Pancreas (tissue), 10 donors: ENCODE data around the gene STIM1. TPM values are rescaled to one million over a fixed set of nuclear protein-coding genes. Genes with fewer than 3 reads are reported as not detected.

ENCODE experiments used
- ATAC-seq, 4 donors: fragments of 200-7000 bp; cut with Tn5 transposase; one replicate each; pipeline versions ENCODE4 v1.8.0 to v1.9.1; 2020; ENCODE audit warnings: mild to moderate bottlenecking in 4 of 4, moderate library complexity in 4 of 4
- DNase-seq, 6 donors: peaks; one replicate each; pipeline ENCODE4 v3.0.0-alpha.2; 2020
- FAIRE-seq: peaks from 2 replicates; lab custom pipeline; 2012; peaks lifted over from hg19 to GRCh38; lab: Jason Lieb, UNC
- H3K27ac ChIP-seq, 4 donors: fragments of 200-600 bp; sonication (generic); 1 replicate in 3 of 4; 2 replicates in 1 of 4; pipeline versions ENCODE4 v1.5.0 to v1.8.0; 2020
- H3K27me3 ChIP-seq, 4 donors: fragments of 200-600 bp; one replicate each; pipeline ENCODE4 v1.8.0; 2021
- H3K36me3 ChIP-seq, 3 donors: fragments of 200-600 bp; sonication (generic) in 1 of 3; one replicate each; pipeline versions ENCODE4 v1.5.0 to v1.8.0; 2020 to 2021
- H3K4me1 ChIP-seq, 3 donors: fragments of 200-600 bp; one replicate each; pipeline ENCODE4 v1.8.0; 2021
- H3K4me3 ChIP-seq, 4 donors: fragments of 200-600 bp; sonication (generic) in 2 of 4; one replicate each; pipeline versions ENCODE4 v1.5.0 to v1.8.0; 2020 to 2021
- H3K9me3 ChIP-seq, 4 donors: fragments of 200-600 bp; one replicate each; pipeline ENCODE4 v1.8.0; 2021
- WGBS, 2 donors: extraction: QIAGEN DNeasy Blood & Tissue Kit; methylation state at CpG; one replicate each; pipeline ENCODE4 v1.1.7; 2013; 5-methylcytosine and 5-hydroxymethylcytosine counted together
- intact Hi-C, 3 donors: fragments of 100-400 bp; cut with DNase I; formaldehyde crosslinking; loops; one replicate each; pipeline versions ENCODE4 v1.11.1 to v1.14.2; 2022
- polyA plus RNA-seq, 2 donors: library from polyadenylated mRNA; stranded (reverse); fragments of 200-250 nt; gene quantifications; one replicate each; pipeline ENCODE4 v1.2.3, GENCODE V29; 2013
- total RNA-seq, 6 donors: library from RNA; stranded (reverse); fragmentation: NEBNext Ultra II Directional in 4 of 6; extraction: Animal tissue kit (Norgen Biotek cat#: 25700) in 4 of 6; gene quantifications; one replicate each; pipeline versions ENCODE4 v1.2.1 to v1.2.4, GENCODE V29; 2021 to 2023
- TF ChIP-seq, protein P1 (sequence below), 4 donors: fragments of 200-600 bp; sonication (generic) in 3 of 4; IDR thresholded peaks; one replicate each; pipeline versions ENCODE4 v1.5.0 to v1.8.0; 2021; ENCODE audit warnings: antibody characterized with exemption in 4 of 4
- donor health status: healthy with polysubstance abuse.
- donor health status: DM: no; HTN: no; CAD: no; lungs with moderate emphysema.
- donor health status: DM: no; HTN: no; CAD: no.
- donor health status: control.
- donor health status: control.
- donor health status: Bipolar disorder and iron deficiency.
- donor health status: DM: yes; HTN: yes; CAD: no.
- donor health status: DM: no; HTN: no; CAD: no.
- donor health status: DM: no; HTN: no; CAD: no.
- donor health status: DM: yes; HTN: yes; CAD: no.

The STIM1 gene
- total and polyA plus RNA-seq, 8 donors, result 10.2 to 28.9 (median 18.8) TPM

DNA sequence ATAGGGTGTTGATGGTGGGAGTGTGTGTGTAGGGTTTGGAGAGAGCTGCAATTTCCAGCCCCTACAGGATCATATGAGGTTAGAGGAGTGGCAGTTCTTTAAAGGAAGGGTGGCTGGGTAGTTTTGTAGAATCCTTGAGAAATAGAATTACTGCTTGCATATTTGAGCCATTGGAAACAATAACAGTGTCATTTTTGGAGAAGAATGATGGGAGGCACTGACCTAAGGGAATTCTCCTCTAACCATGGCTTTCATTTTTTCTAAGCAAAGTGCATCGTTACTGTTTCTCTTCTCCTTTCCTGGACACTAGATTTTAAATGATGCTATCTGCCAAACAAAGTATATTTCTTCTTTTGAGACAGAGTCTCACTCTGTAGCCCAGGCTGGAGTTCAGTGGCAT, 172.3 kb downstream of the STIM1 start:
- 94 to 100% methylated on average over 1 of the region's 1 CpG for WGBS, 2 donors
- Histone ChIP-seq H3K4me3 (no peak overlapping the region), H3K27me3 (no peaks in the 10 kb centered on the region), H3K27ac (no peak overlapping the region), H3K4me1 (peaks cover 8 to 14% (median 12%) of the 10 kb centered on the region in 3 donors), H3K9me3 (no peaks in the 10 kb centered on the region), H3K36me3 (no peaks in the 10 kb centered on the region)
- intact Hi-C loops, result no loop called here
- ATAC-seq, result no peak
- TF ChIP-seq, protein P1, sequence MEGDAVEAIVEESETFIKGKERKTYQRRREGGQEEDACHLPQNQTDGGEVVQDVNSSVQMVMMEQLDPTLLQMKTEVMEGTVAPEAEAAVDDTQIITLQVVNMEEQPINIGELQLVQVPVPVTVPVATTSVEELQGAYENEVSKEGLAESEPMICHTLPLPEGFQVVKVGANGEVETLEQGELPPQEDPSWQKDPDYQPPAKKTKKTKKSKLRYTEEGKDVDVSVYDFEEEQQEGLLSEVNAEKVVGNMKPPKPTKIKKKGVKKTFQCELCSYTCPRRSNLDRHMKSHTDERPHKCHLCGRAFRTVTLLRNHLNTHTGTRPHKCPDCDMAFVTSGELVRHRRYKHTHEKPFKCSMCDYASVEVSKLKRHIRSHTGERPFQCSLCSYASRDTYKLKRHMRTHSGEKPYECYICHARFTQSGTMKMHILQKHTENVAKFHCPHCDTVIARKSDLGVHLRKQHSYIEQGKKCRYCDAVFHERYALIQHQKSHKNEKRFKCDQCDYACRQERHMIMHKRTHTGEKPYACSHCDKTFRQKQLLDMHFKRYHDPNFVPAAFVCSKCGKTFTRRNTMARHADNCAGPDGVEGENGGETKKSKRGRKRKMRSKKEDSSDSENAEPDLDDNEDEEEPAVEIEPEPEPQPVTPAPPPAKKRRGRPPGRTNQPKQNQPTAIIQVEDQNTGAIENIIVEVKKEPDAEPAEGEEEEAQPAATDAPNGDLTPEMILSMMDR (IDR thresholded peaks at IDR 0.05), result no peak
- no peak for FAIRE-seq
- DNase-seq, result no peak

DNA sequence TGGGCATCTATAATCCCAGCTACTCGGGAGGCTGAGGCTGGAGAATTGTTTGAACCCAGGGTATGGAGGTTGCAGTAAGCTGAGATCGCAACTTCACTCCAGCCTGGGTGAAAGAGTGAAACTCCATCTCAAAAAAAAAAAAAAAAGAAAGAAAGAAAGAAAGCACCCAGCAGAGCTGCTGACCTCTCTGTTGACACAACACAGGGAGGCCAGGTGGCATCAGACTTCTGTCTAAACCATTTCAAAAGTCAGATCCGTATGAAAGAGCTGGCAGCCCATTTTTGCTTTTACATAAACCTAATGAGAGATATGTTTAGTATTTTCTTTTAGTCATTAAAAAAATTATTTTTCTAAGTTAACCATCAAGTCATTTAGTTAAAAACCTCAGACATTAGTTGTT, 174.7 kb downstream of the STIM1 start:
- H3K4me1 ChIP-seq, result peaks cover 8 to 14% (median 12%) of the 10 kb centered on the region in 3 donors
- H3K4me3 ChIP-seq, result no peak overlapping the region
- no peak for FAIRE-seq
- no peaks in the 10 kb centered on the region for H3K27me3 ChIP-seq
- WGBS, 2 donors, result 68 to 75% methylated on average over 3 of the region's 3 CpGs
- ATAC-seq, result peak in 2 of 4 donors; percentile 22 to 32
- no peak for DNase-seq
- H3K36me3 ChIP-seq, result no peaks in the 10 kb centered on the region
- H3K9me3 ChIP-seq, result no peaks in the 10 kb centered on the region
- TF ChIP-seq, protein P1 (IDR thresholded peaks at IDR 0.05), result no peak
- no peak overlapping the region for H3K27ac ChIP-seq
- intact Hi-C loops, result no loop called here

DNA sequence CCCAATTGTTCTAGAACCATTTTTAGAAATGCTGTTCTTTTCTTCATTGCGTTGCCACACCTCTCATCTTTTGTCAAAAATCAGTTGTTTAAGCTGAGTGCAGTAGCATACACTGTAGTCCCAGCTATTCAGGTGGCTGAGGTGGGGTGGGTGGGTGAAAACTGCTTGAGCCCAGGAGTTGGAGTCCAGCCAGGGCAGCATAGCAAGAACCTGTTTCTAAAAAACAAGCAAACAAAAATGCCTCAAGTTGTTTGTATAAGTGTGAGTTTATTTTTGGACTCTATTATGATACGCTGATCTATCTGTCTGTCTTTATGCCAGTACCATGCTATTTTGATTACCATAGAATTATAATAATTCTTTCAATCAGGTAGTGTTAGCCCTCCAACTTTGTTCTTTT, 176.6 kb downstream of the STIM1 start:
- 58 to 86% methylated on average over 2 of the region's 2 CpGs for WGBS, 2 donors
- DNase-seq (no peak), FAIRE-seq (no peak), ATAC-seq (no peak)
- H3K4me1 ChIP-seq, result no peaks in the 10 kb centered on the region
- no peaks in the 10 kb centered on the region for H3K9me3 ChIP-seq
- H3K4me3 ChIP-seq, result no peak overlapping the region
- no peaks in the 10 kb centered on the region for H3K36me3 ChIP-seq
- TF ChIP-seq, protein P1 (IDR thresholded peaks at IDR 0.05), result no peak
- no peaks in the 10 kb centered on the region for H3K27me3 ChIP-seq
- intact Hi-C loops, result no loop called here
- H3K27ac ChIP-seq, result no peak overlapping the region

- TF ChIP-seq, protein P1 (IDR thresholded peaks at IDR 0.05), result no peak
- H3K9me3 ChIP-seq, result no peaks in the 10 kb centered on the region
- no peaks in the 10 kb centered on the region for H3K36me3 ChIP-seq
- H3K27ac ChIP-seq, result no peak overlapping the region
- DNase-seq (no peak), ATAC-seq (no peak), FAIRE-seq (no peak)
- intact Hi-C loops, result no loop called here
- WGBS, 2 donors, result 93 to 97% methylated on average over 4 of the region's 4 CpGs
- H3K4me3 ChIP-seq, result no peak overlapping the region
- H3K27me3 ChIP-seq, result no peaks in the 10 kb centered on the region
- H3K4me1 ChIP-seq, result peaks cover 0 to 8% (median 0%) of the 10 kb centered on the region in 3 donors
Measured at GRCh38 chr11:4035985-4036384, 180.5 kb downstream of the STIM1 start.

DNA sequence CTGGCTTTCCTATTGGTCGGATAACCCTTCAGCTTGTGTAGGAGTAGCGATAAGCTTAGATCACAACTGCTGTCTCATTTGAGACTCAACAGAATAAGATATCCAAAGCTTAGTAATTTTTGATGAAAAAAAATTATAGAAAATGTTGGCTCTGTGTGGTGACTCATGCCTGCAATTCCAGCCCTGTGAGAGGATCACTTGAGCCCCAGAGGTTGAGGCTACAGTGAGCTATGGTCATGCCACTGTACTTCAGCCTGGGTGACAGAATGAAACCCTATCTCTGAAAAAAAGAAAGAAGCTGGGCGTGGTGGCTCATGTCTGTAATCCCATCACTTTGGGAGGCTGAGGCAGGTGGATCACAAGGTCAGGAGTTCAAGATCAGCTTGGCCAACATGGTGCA, 183.5 kb downstream of the STIM1 start:
- peaks cover 0 to 8% (median 0%) of the 10 kb centered on the region in 3 donors for H3K4me1 ChIP-seq
- no peaks in the 10 kb centered on the region for H3K9me3 ChIP-seq
- intact Hi-C loops, result no loop called here
- TF ChIP-seq, protein P1 (IDR thresholded peaks at IDR 0.05), result no peak
- ATAC-seq (no peak), FAIRE-seq (no peak), DNase-seq (no peak)
- no peaks in the 10 kb centered on the region for H3K27me3 ChIP-seq
- H3K4me3 ChIP-seq, result no peak overlapping the region
- H3K27ac ChIP-seq, result no peak overlapping the region
- H3K36me3 ChIP-seq, result no peaks in the 10 kb centered on the region
- WGBS, 2 donors, result 95 to 96% methylated on average over 3 of the region's 3 CpGs
